GM19351 (cell line): Measurements from ENCODE around the gene TRIM40.

Source experiments
- ATAC-seq: cut with Tn5 transposase; IDR thresholded peaks from one replicate; pipeline ENCODE4 v1.9.1; 2021; ENCODE audit warnings: mild to moderate bottlenecking, moderate library complexity; ENCODE audit not compliant: unreplicated experiment

The TRIM40 gene

DNA sequence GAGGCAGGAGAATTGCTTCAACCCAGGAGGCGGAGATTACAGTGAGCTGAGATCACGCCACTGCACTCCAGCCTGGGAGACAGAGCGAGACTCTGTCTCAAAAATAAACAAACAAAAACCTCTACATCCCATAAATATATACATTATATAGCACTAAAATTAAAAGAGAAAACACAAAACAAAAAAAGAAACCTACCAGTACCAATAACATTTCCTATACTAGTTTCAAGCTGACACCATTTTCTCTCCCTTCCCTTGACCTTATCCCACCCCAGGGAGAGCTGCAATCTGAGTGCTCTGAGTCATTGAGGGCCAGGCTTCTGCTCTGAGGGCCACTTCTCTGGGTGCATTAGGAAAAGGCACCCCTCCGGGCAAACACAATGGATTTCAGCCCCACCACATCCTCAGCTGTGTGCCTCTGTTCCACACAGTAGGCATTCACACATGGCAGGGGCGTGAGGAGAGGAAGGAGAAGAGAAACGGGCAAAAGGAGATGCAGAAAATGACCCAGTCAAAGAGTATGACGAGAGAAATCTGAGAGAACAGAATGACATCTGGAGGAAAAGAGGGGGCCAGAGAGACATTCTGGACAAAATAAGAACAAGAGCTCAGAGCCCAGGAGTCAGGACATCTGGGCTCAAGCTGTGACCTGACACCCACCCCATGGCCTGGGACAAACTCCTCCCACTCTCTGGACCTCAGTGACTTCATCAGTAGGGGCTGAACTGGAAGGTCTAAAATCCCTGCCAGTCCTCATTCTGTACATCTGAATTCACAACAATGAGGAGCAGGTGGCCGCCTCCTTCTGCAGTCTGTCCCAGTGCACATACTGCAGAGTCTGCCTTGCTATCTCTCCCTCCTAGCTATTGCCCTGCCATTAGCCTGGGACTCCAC is 59.1 kb downstream of the TRIM40 start:
- no peak for ATAC-seq

DNA sequence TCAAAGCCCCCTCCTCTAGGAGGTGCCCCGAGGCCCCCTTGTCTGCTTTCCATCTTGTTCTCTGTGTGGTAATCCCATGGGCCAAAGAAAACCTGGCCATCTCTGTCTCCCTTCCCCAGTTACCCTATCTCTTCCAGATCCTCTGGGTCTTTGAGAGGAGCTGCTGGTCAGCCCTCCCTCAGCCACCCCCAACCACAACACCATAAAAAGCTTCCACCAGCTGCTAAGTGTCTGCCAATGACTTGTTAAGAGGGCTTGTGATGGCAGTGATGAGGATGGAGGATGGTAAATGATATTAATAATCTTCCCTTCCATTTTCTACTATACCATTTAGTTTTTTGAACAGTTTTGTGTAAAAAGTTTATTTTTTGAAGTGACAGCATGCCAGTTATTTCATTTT is 60.0 kb downstream of the TRIM40 start:
- ATAC-seq: no peak

DNA sequence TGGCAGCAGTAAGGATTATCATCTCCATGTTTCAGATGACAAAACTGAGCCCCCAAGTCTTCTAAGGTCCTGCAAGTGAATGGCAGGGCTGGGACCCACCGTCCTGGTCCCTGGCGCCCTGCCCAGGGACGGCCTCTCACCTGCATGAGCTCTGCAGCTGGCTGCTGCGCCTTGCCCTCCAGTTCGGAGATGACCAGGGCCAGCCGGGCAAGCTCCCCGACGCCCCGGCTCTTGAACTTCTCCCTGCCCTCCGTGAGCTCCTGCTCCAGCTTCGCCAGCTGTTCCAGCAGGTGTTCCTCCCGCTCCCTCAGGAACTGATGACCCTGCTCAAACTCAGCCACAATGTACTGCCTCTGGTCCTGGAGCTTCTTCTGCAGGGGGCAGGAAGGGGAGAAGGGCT is 60.4 kb downstream of the TRIM40 start:
- ATAC-seq: no peak
